ENCODE results near the gene ST6GALNAC1.
A peak's percentile ranks its signal among the peaks of the same experiment; 100 is the strongest.

ST6GALNAC1 gene

GRCh38 chr17:76657505-76658241, 14.1 kb upstream of the ST6GALNAC1 start:
- no peaks in the 10 kb centered on the region for H3K36me3 ChIP-seq (ENCODE audit: control insufficient read depth, insufficient read depth, low read length)
- no peaks in the 10 kb centered on the region for H3K27me3 ChIP-seq (ENCODE audit: control insufficient read depth, insufficient read depth, low read length)
- H3K9ac ChIP-seq (ENCODE audit: low read length) = no peak overlapping the region
- H3K4me3 ChIP-seq (ENCODE audit: low read length) = no peak overlapping the region
- H3K9me3 ChIP-seq (ENCODE audit: control insufficient read depth, low read length) = no peaks in the 10 kb centered on the region
- peaks cover 33% of the 10 kb centered on the region for H3K4me1 ChIP-seq (ENCODE audit: control insufficient read depth, insufficient read depth, low read length)

GRCh38 chr17:76654408-76654807, 10.9 kb upstream of the ST6GALNAC1 start:
- no peak overlapping the region for H3K4me3 ChIP-seq (ENCODE audit: low read length)
- no peak overlapping the region for H3K9ac ChIP-seq (ENCODE audit: low read length)
- H3K9me3 ChIP-seq (ENCODE audit: control insufficient read depth, low read length) = no peaks in the 10 kb centered on the region
- no peaks in the 10 kb centered on the region for H3K36me3 ChIP-seq (ENCODE audit: control insufficient read depth, insufficient read depth, low read length)
- H3K4me1 ChIP-seq (ENCODE audit: control insufficient read depth, insufficient read depth, low read length) = peaks cover 19% of the 10 kb centered on the region
- no peaks in the 10 kb centered on the region for H3K27me3 ChIP-seq (ENCODE audit: control insufficient read depth, insufficient read depth, low read length)

- H3K4me1 ChIP-seq (ENCODE audit: control insufficient read depth, insufficient read depth, low read length) = peaks cover 9% of the 10 kb centered on the region
- H3K9ac ChIP-seq (ENCODE audit: low read length) = no peak overlapping the region
- no peaks in the 10 kb centered on the region for H3K36me3 ChIP-seq (ENCODE audit: control insufficient read depth, insufficient read depth, low read length)
Observed at GRCh38 chr17:76650504-76650903, 6.9 kb upstream of the ST6GALNAC1 start.

GRCh38 chr17:76646712-76647111, 3.2 kb upstream of the ST6GALNAC1 start:
- Histone ChIP-seq H3K9me3 (ENCODE audit: control insufficient read depth, low read length) (no peaks in the 10 kb centered on the region), H3K4me3 (ENCODE audit: low read length) (no peak overlapping the region), H3K27me3 (ENCODE audit: control insufficient read depth, insufficient read depth, low read length) (no peaks in the 10 kb centered on the region), H3K9ac (ENCODE audit: low read length) (no peak overlapping the region), H3K4me1 (ENCODE audit: control insufficient read depth, insufficient read depth, low read length) (peaks cover 26% of the 10 kb centered on the region), H3K36me3 (ENCODE audit: control insufficient read depth, insufficient read depth, low read length) (no peaks in the 10 kb centered on the region)

More at GRCh38 chr17:76650504-76650903, 6.9 kb upstream of the ST6GALNAC1 start:
- H3K27me3 ChIP-seq (ENCODE audit: control insufficient read depth, insufficient read depth, low read length) = no peaks in the 10 kb centered on the region
- H3K4me3 ChIP-seq (ENCODE audit: low read length) = no peak overlapping the region
- H3K9me3 ChIP-seq (ENCODE audit: control insufficient read depth, low read length) = no peaks in the 10 kb centered on the region

GRCh38 chr17:76645481-76645880, 1.9 kb upstream of the ST6GALNAC1 start:
- H3K36me3 ChIP-seq (ENCODE audit: control insufficient read depth, insufficient read depth, low read length) = no peaks in the 10 kb centered on the region
- H3K9me3 ChIP-seq (ENCODE audit: control insufficient read depth, low read length) = no peaks in the 10 kb centered on the region
- no peak overlapping the region for H3K4me3 ChIP-seq (ENCODE audit: low read length)
- no peak overlapping the region for H3K9ac ChIP-seq (ENCODE audit: low read length)
- no peaks in the 10 kb centered on the region for H3K27me3 ChIP-seq (ENCODE audit: control insufficient read depth, insufficient read depth, low read length)
- peaks cover 26% of the 10 kb centered on the region for H3K4me1 ChIP-seq (ENCODE audit: control insufficient read depth, insufficient read depth, low read length)

- Histone ChIP-seq H3K27me3 (ENCODE audit: control insufficient read depth, insufficient read depth, low read length) (no peaks in the 10 kb centered on the region), H3K36me3 (ENCODE audit: control insufficient read depth, insufficient read depth, low read length) (no peaks in the 10 kb centered on the region), H3K4me1 (ENCODE audit: control insufficient read depth, insufficient read depth, low read length) (peaks cover 26% of the 10 kb centered on the region), H3K9me3 (ENCODE audit: control insufficient read depth, low read length) (no peaks in the 10 kb centered on the region), H3K4me3 (ENCODE audit: low read length) (no peak overlapping the region), H3K9ac (ENCODE audit: low read length) (no peak overlapping the region)
Observed at GRCh38 chr17:76644995-76645394, 1.4 kb upstream of the ST6GALNAC1 start.

- Histone ChIP-seq H3K9ac (ENCODE audit: low read length) (peak overlapping the region; percentile 67), H3K9me3 (ENCODE audit: control insufficient read depth, low read length) (no peaks in the 10 kb centered on the region), H3K27me3 (ENCODE audit: control insufficient read depth, insufficient read depth, low read length) (no peaks in the 10 kb centered on the region), H3K4me1 (ENCODE audit: control insufficient read depth, insufficient read depth, low read length) (peaks cover 26% of the 10 kb centered on the region), H3K4me3 (ENCODE audit: low read length) (peak overlapping the region; percentile 31), H3K36me3 (ENCODE audit: control insufficient read depth, insufficient read depth, low read length) (no peaks in the 10 kb centered on the region)
Observed at GRCh38 chr17:76642994-76643393, 563 bp downstream of the ST6GALNAC1 start.

- H3K27me3 ChIP-seq (ENCODE audit: control insufficient read depth, insufficient read depth, low read length) = no peaks in the 10 kb centered on the region
- peak overlapping the region; percentile 67 for H3K9ac ChIP-seq (ENCODE audit: low read length)
- no peaks in the 10 kb centered on the region for H3K36me3 ChIP-seq (ENCODE audit: control insufficient read depth, insufficient read depth, low read length)
- H3K9me3 ChIP-seq (ENCODE audit: control insufficient read depth, low read length) = no peaks in the 10 kb centered on the region
- peaks cover 26% of the 10 kb centered on the region for H3K4me1 ChIP-seq (ENCODE audit: control insufficient read depth, insufficient read depth, low read length)
- peak overlapping the region; percentile 31 for H3K4me3 ChIP-seq (ENCODE audit: low read length)
Observed at GRCh38 chr17:76642032-76642561, 1.5 kb downstream of the ST6GALNAC1 start.

GRCh38 chr17:76641501-76641900, 2.1 kb downstream of the ST6GALNAC1 start:
- Histone ChIP-seq H3K4me3 (ENCODE audit: low read length) (no peak overlapping the region), H3K4me1 (ENCODE audit: control insufficient read depth, insufficient read depth, low read length) (peaks cover 26% of the 10 kb centered on the region), H3K27me3 (ENCODE audit: control insufficient read depth, insufficient read depth, low read length) (no peaks in the 10 kb centered on the region), H3K36me3 (ENCODE audit: control insufficient read depth, insufficient read depth, low read length) (no peaks in the 10 kb centered on the region), H3K9me3 (ENCODE audit: control insufficient read depth, low read length) (no peaks in the 10 kb centered on the region), H3K9ac (ENCODE audit: low read length) (no peak overlapping the region)

- peaks cover 20% of the 10 kb centered on the region for H3K4me1 ChIP-seq (ENCODE audit: control insufficient read depth, insufficient read depth, low read length)
- H3K4me3 ChIP-seq (ENCODE audit: low read length) = no peak overlapping the region
- peak overlapping the region; percentile 32 for H3K9ac ChIP-seq (ENCODE audit: low read length)
- H3K9me3 ChIP-seq (ENCODE audit: control insufficient read depth, low read length) = no peaks in the 10 kb centered on the region
- no peaks in the 10 kb centered on the region for H3K27me3 ChIP-seq (ENCODE audit: control insufficient read depth, insufficient read depth, low read length)
- H3K36me3 ChIP-seq (ENCODE audit: control insufficient read depth, insufficient read depth, low read length) = no peaks in the 10 kb centered on the region
Observed at GRCh38 chr17:76640550-76641380, 2.8 kb downstream of the ST6GALNAC1 start.

- no peak overlapping the region for H3K9ac ChIP-seq (ENCODE audit: low read length)
- H3K27me3 ChIP-seq (ENCODE audit: control insufficient read depth, insufficient read depth, low read length) = no peaks in the 10 kb centered on the region
- peaks cover 15% of the 10 kb centered on the region for H3K4me1 ChIP-seq (ENCODE audit: control insufficient read depth, insufficient read depth, low read length)
- H3K9me3 ChIP-seq (ENCODE audit: control insufficient read depth, low read length) = no peaks in the 10 kb centered on the region
- no peak overlapping the region for H3K4me3 ChIP-seq (ENCODE audit: low read length)
- no peaks in the 10 kb centered on the region for H3K36me3 ChIP-seq (ENCODE audit: control insufficient read depth, insufficient read depth, low read length)
Observed at GRCh38 chr17:76638263-76638662, 5.3 kb downstream of the ST6GALNAC1 start.

All from mucosa of stomach (tissue), 1 donor.